Measurements from ENCODE around the gene PTDSS2. TPM values are rescaled to one million over a fixed set of nuclear protein-coding genes. Genes with fewer than 3 reads are reported as not detected.

PTDSS2 gene
- total and polyA plus RNA-seq, 2 donors (not counting 1 experiment from before 2014, with no cell fraction given): 22.1 to 29.0 TPM

GRCh38 chr11:488579-488978 is 38.5 kb downstream of the PTDSS2 start:
- H3K4me2 ChIP-seq (replicated peaks; ENCODE audit: low read depth, low read length, poor library complexity, severe bottlenecking): no peak overlapping the region
- intact Hi-C loops (cut with micrococcal nuclease): no loop called here
- ATAC-seq (ENCODE audit: low read depth): no peak
- no peak overlapping the region for H3K4me3 Mint-ChIP-seq
- H3K9me3 ChIP-seq (ENCODE audit: control extremely low read depth in 1 of 3, control insufficient read depth in 2 of 3, insufficient read depth in 1 of 3, low read length in 2 of 3): peaks cover 0 to 3% (median 0%) of the 10 kb centered on the region in 3 donors
- no peak overlapping the region for H2AFZ ChIP-seq (ENCODE audit: insufficient read depth, low read depth, low read length, poor library complexity, severe bottlenecking)
- no peaks in the 10 kb centered on the region for H3K4me1 ChIP-seq (ENCODE audit: control insufficient read depth in 2 of 2, insufficient read depth in 2 of 2, low read length in 2 of 2)
- POLR2A ChIA-PET: no interaction called here
- no peak overlapping the region for H3K9ac ChIP-seq (ENCODE audit: low read length)
- H3K27me3 Mint-ChIP-seq: no peaks in the 10 kb centered on the region
- no peak for TF ChIP-seq CTCF (IDR thresholded peaks at IDR 0.05)
- no peak for TF ChIP-seq EZH2 (IDR thresholded peaks at IDR 0.05; ENCODE audit: borderline replicate concordance, insufficient read depth, low read depth, low read length, poor library complexity, severe bottlenecking)
- H3K36me3 ChIP-seq (replicated peaks in 1 of 2; ENCODE audit: control extremely low read depth in 1 of 2, control insufficient read depth in 1 of 2, extremely low read depth in 1 of 2, insufficient read depth in 2 of 2, low read length in 1 of 2): no peaks in the 10 kb centered on the region
- WGBS (ENCODE audit: insufficient coverage): 98% methylated on average over 19 of the region's 19 CpGs
- CTCF ChIA-PET: no interaction called here
- H4K20me1 ChIP-seq (ENCODE audit: control insufficient read depth, insufficient read depth, low read length, poor library complexity, severe bottlenecking): no peaks in the 10 kb centered on the region
- no peaks in the 10 kb centered on the region for H3K9me3 Mint-ChIP-seq (ENCODE audit: insufficient read depth)
- no peak overlapping the region for H3K27ac Mint-ChIP-seq
- no peak overlapping the region for H3K4me3 ChIP-seq (ENCODE audit: control extremely low read depth in 1 of 5, extremely low read depth in 1 of 5, insufficient read depth in 1 of 5, low read depth in 2 of 5, low read length in 4 of 5)
- no peaks in the 10 kb centered on the region for H3K79me2 ChIP-seq (ENCODE audit: control insufficient read depth, insufficient read depth, low read length)
- H3K27ac ChIP-seq (ENCODE audit: low read length in 2 of 2): no peak overlapping the region
- no peaks in the 10 kb centered on the region for H3K4me1 Mint-ChIP-seq
- no peak for DNase-seq
- H3K27me3 ChIP-seq (replicated peaks in 1 of 4; ENCODE audit: control extremely low read depth in 1 of 4, control insufficient read depth in 3 of 4, insufficient read depth in 4 of 4, low read length in 3 of 4): no peaks in the 10 kb centered on the region

- Histone ChIP-seq H3K9me3 (ENCODE audit: control extremely low read depth in 1 of 3, control insufficient read depth in 2 of 3, insufficient read depth in 1 of 3, low read length in 2 of 3) (peaks cover 0 to 3% (median 0%) of the 10 kb centered on the region in 3 donors), H3K27me3 (replicated peaks in 1 of 4; ENCODE audit: control extremely low read depth in 1 of 4, control insufficient read depth in 3 of 4, insufficient read depth in 4 of 4, low read length in 3 of 4) (no peaks in the 10 kb centered on the region), H3K79me2 (ENCODE audit: control insufficient read depth, insufficient read depth, low read length) (no peaks in the 10 kb centered on the region), H3K4me2 (replicated peaks; ENCODE audit: low read depth, low read length, poor library complexity, severe bottlenecking) (no peak overlapping the region), H3K4me1 (ENCODE audit: control insufficient read depth in 2 of 2, insufficient read depth in 2 of 2, low read length in 2 of 2) (no peaks in the 10 kb centered on the region), H3K27ac (ENCODE audit: low read length in 2 of 2) (no peak overlapping the region), H4K20me1 (ENCODE audit: control insufficient read depth, insufficient read depth, low read length, poor library complexity, severe bottlenecking) (no peaks in the 10 kb centered on the region), H3K36me3 (replicated peaks in 1 of 2; ENCODE audit: control extremely low read depth in 1 of 2, control insufficient read depth in 1 of 2, extremely low read depth in 1 of 2, insufficient read depth in 2 of 2, low read length in 1 of 2) (no peaks in the 10 kb centered on the region), H3K9ac (ENCODE audit: low read length) (no peak overlapping the region), H2AFZ (ENCODE audit: insufficient read depth, low read depth, low read length, poor library complexity, severe bottlenecking) (no peak overlapping the region), H3K4me3 (ENCODE audit: control extremely low read depth in 1 of 5, extremely low read depth in 1 of 5, insufficient read depth in 1 of 5, low read depth in 2 of 5, low read length in 4 of 5) (no peak overlapping the region)
- ChIA-PET POLR2A (no interaction called here), CTCF (no interaction called here)
- H3K27ac Mint-ChIP-seq: no peak overlapping the region
- WGBS (ENCODE audit: insufficient coverage): 98% methylated on average over 19 of the region's 19 CpGs
- intact Hi-C loops (cut with micrococcal nuclease): no loop called here
- no peak for ATAC-seq (ENCODE audit: low read depth)
- DNase-seq: no peak
- no peaks in the 10 kb centered on the region for H3K4me1 Mint-ChIP-seq
- H3K9me3 Mint-ChIP-seq (ENCODE audit: insufficient read depth): no peaks in the 10 kb centered on the region
- TF ChIP-seq CTCF (IDR thresholded peaks at IDR 0.05) (no peak), EZH2 (IDR thresholded peaks at IDR 0.05; ENCODE audit: borderline replicate concordance, insufficient read depth, low read depth, low read length, poor library complexity, severe bottlenecking) (no peak)
- no peaks in the 10 kb centered on the region for H3K27me3 Mint-ChIP-seq
- H3K4me3 Mint-ChIP-seq: no peak overlapping the region
Observed at GRCh38 chr11:488992-489391, 38.9 kb downstream of the PTDSS2 start.

Measured in B cell (primary cell).